Stomach (tissue), 9 donors: ENCODE measurements around the gene NRCAM. TPM values are rescaled to one million over a fixed set of nuclear protein-coding genes. Genes with fewer than 3 reads are reported as not detected.

Experiments used
- DNase-seq, 2 donors: peaks; one replicate each; pipeline versions ENCODE4 v3.0.0 to v3.0.0-alpha.2; 2013 to 2019
- H3K27ac ChIP-seq, 5 donors: fragments of 200-600 bp in 4 of 5; sonication (generic) in 4 of 5; one replicate each; pipeline ENCODE4 v1.5.1; 2013 to 2019; ENCODE audit warnings: mild to moderate bottlenecking in 1 of 5, moderate library complexity in 1 of 5
- H3K27me3 ChIP-seq, 3 donors: fragments of 200-600 bp; sonication (generic); one replicate each; pipeline ENCODE4 v1.5.1; 2017 to 2019; ENCODE audit warnings: mixed run types in 1 of 3
- H3K36me3 ChIP-seq, 4 donors: fragments of 200-600 bp; sonication (generic); 1 replicate in 3 of 4; 2 replicates in 1 of 4; pipeline ENCODE4 v1.5.1; 2016 to 2019
- H3K4me1 ChIP-seq, 4 donors: fragments of 200-600 bp; sonication (generic); one replicate each; pipeline ENCODE4 v1.5.1; 2016 to 2019
- H3K4me3 ChIP-seq, 4 donors: fragments of 200-600 bp; sonication (generic) in 3 of 4; one replicate each; pipeline ENCODE4 v1.5.1; 2016 to 2019; ENCODE audit warnings: mild to moderate bottlenecking in 1 of 4
- H3K9me3 ChIP-seq, 4 donors: fragments of 200-600 bp; sonication (generic); one replicate each; pipeline ENCODE4 v1.5.1; 2016 to 2019
- CTCF ChIP-seq, 7 experiments: fragments of 450-650 bp in 4 of 7; fragments of 200-600 bp in 3 of 7; sonication (generic) in 3 of 7; IDR thresholded peaks; one replicate each; pipeline ENCODE4 v1.5.1; 2016 to 2019; ENCODE audit warnings: antibody characterized with exemption in 7 of 7, control low read depth in 2 of 7, mild to moderate bottlenecking in 1 of 7
- EP300 ChIP-seq: sonication (generic); formaldehyde crosslinking; IDR thresholded peaks from one replicate; pipeline ENCODE4 v1.6.1; 2017; ENCODE audit warnings: antibody characterized with exemption
- POLR2A ChIP-seq, 4 donors: fragments of 450-650 bp; IDR thresholded peaks; one replicate each; pipeline ENCODE4 v1.6.1; 2016; ENCODE audit warnings: antibody characterized with exemption in 4 of 4, control low read depth in 2 of 4, mild to moderate bottlenecking in 1 of 4, moderate library complexity in 1 of 4
- POLR2AphosphoS5 ChIP-seq, 3 donors: sonication (generic); formaldehyde crosslinking; IDR thresholded peaks; one replicate each; pipeline ENCODE4 v1.6.1; 2016; ENCODE audit warnings: antibody characterized with exemption in 3 of 3
- WGBS, 5 donors: extraction: QIAGEN DNeasy Blood & Tissue Kit in 3 of 5; methylation state at CpG; one replicate each; pipeline versions ENCODE4 v1.1.5 to v1.1.7; 2013 to 2018; 5-methylcytosine and 5-hydroxymethylcytosine counted together
- intact Hi-C: fragments of 100-400 bp; cut with DNase I; formaldehyde crosslinking; loops from one replicate; pipeline ENCODE4 v1.15.1; 2023; ENCODE audit warnings: low total_unique reads
- polyA plus RNA-seq, 3 donors: library from polyadenylated mRNA; stranded (reverse); fragments of 200-250 nt; gene quantifications; one replicate each; pipeline ENCODE4 v1.2.3, GENCODE V29; 2013
- total RNA-seq, 5 donors: library from RNA; depleted of rRNA; stranded (reverse); fragments of >200 nt; gene quantifications; one replicate each; pipeline versions ENCODE4 v1.1.0 to v1.2.3, GENCODE V29; 2014 to 2016
- donor health status: healthy with polysubstance abuse.
- donor health status: Bipolar disorder and iron deficiency.
- donor health status: healthy.

NRCAM gene
- total and polyA plus RNA-seq, 8 donors = 1.2 to 9.4 (median 2.3) TPM

DNA sequence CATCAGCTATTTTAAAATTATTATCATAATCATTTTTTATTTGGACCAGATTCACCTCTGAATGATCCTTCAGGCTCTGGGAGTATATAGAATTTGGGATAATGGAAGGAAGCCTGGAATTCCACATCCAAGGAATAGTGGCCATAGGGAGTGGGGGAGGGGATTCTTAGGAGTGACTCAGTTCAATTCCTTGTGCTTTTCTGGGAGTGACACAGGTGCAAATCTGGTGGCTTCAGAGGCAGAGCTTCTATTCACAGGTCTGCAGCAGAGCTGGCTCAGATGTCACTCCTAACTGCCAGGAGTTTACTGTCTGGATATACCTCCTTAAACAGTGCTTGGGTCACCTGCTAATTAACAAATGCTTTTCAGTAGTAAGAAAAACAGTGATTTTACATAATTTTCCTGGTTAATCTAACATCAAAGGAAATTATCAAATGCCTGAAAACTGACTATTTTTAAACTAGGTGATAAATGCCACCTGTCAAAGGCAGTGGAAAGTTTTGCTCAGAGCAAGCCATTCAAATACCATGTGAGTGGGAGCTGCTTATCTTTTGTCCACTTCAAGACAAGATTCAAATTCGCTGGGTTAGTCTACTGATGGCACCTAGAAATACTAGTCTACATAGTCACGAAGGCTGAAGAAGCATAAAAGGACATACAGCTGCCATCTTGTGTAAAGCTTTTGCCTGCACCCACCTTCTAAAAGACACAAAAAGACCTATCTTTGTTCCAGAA is 219.4 kb downstream of the NRCAM start:
- TF ChIP-seq POLR2A (IDR thresholded peaks at IDR 0.05) (no peak), POLR2AphosphoS5 (IDR thresholded peaks at IDR 0.05) (no peak), EP300 (no peak)
- H3K9me3 ChIP-seq = no peaks in the 10 kb centered on the region
- DNase-seq = no peak
- no peaks in the 10 kb centered on the region for H3K36me3 ChIP-seq
- H3K4me1 ChIP-seq = no peaks in the 10 kb centered on the region
- H3K27me3 ChIP-seq = no peaks in the 10 kb centered on the region
- no peak overlapping the region for H3K4me3 ChIP-seq
- intact Hi-C loops = no loop called here
- WGBS, 5 donors = 44 to 61% (median 55%) methylated on average over 2 of the region's 2 CpGs
- H3K27ac ChIP-seq = no peak overlapping the region

- DNase-seq = no peak
- 55 to 68% (median 67%) methylated on average over 4 of the region's 4 CpGs for WGBS, 5 donors
- Histone ChIP-seq H3K27ac (no peak overlapping the region), H3K27me3 (no peaks in the 10 kb centered on the region), H3K36me3 (no peaks in the 10 kb centered on the region), H3K9me3 (no peaks in the 10 kb centered on the region), H3K4me1 (no peaks in the 10 kb centered on the region), H3K4me3 (no peak overlapping the region)
- TF ChIP-seq POLR2AphosphoS5 (IDR thresholded peaks at IDR 0.05) (no peak), CTCF (IDR thresholded peaks at IDR 0.05) (no peak), POLR2A (IDR thresholded peaks at IDR 0.05) (no peak), EP300 (no peak)
- intact Hi-C loops = no loop called here
These were observed 220.7 kb downstream of the NRCAM start for GRCh38 chr7:108235451-108236061.

DNA sequence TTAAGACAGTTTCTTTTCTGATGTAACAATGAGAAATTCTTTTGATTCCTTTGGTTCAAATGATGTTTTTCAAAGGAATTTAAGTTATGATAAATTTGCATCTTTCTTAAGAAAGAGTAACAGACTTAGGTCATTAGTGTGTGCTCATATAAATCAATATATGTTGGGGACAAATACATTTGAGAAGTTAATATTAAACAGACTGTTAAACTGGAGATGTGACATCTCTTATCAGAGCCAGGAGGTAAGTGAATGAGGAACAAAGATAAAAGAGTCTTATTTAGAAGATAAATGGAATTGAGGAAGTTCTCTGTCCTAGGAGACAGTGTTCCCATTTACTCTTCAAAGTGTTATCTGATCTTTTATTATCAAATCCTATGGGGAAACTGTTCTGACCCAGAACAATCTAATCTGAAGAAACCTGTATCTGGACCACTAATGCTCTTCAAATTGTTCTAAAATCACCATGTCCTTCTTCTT is 221.2 kb downstream of the NRCAM start:
- intact Hi-C loops = no loop called here
- H3K4me3 ChIP-seq = no peak overlapping the region

DNA sequence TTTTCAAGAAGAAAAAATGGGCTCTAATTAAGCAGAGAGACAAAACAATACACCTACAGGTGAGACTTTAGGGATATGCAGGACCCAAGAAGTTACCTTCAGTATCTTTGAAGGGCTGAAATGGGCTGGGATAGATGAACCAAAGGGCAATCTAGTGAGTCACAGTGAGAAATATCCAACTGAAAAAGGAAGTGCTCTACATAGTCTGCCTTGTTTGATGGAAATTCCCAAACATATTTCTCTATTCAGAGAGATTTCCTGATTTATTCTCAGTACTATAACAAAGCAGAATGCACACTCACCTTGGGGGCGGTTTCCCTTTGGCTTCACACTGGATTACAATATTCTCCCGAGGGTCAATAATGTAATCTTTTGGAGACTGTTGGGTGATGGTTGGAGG is 222.0 kb downstream of the NRCAM start:
- intact Hi-C loops = no loop called here
- TF ChIP-seq EP300 (no peak), CTCF (IDR thresholded peaks at IDR 0.05) (no peak), POLR2A (IDR thresholded peaks at IDR 0.05) (no peak), POLR2AphosphoS5 (IDR thresholded peaks at IDR 0.05) (no peak)
- Histone ChIP-seq H3K4me3 (no peak overlapping the region), H3K27ac (no peak overlapping the region), H3K36me3 (no peaks in the 10 kb centered on the region), H3K4me1 (no peaks in the 10 kb centered on the region), H3K27me3 (no peaks in the 10 kb centered on the region), H3K9me3 (no peaks in the 10 kb centered on the region)
- DNase-seq = no peak
- 63 to 86% (median 73%) methylated on average over 2 of the region's 2 CpGs for WGBS, 5 donors

More for the DNA sequence above, 221.2 kb downstream of the NRCAM start:
- Histone ChIP-seq H3K9me3 (no peaks in the 10 kb centered on the region), H3K27me3 (no peaks in the 10 kb centered on the region), H3K27ac (no peak overlapping the region), H3K4me1 (no peaks in the 10 kb centered on the region), H3K36me3 (no peaks in the 10 kb centered on the region)
- no peak for DNase-seq
- TF ChIP-seq CTCF (IDR thresholded peaks at IDR 0.05) = no peak
- TF ChIP-seq POLR2AphosphoS5 (IDR thresholded peaks at IDR 0.05) = no peak
- TF ChIP-seq EP300 = no peak
- no peak for TF ChIP-seq POLR2A (IDR thresholded peaks at IDR 0.05)

DNA sequence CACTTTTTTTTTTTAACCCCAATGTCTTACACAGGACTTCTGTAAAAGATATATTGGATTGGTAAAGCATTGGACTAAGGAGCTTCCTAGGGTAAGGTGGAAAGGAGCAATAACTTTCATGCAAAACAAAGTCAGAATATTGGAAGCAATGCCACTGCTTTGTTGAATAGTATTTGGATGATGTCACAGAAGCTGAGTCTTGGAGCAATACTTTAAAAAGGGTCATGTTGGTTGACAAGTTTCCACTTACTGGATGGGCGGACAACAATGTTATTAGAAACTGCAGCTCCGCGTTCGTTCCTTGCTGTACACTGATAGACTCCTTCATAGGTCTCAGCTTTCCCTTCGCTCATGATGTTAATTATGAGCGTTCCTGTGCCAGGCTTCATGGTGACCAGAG is 224.2 kb downstream of the NRCAM start:
- TF ChIP-seq POLR2AphosphoS5 (IDR thresholded peaks at IDR 0.05) (no peak), CTCF (IDR thresholded peaks at IDR 0.05) (no peak), EP300 (no peak), POLR2A (IDR thresholded peaks at IDR 0.05) (no peak)
- intact Hi-C loops = no loop called here
- WGBS, 5 donors = 81 to 89% (median 85%) methylated on average over 6 of the region's 6 CpGs
- H3K9me3 ChIP-seq = no peaks in the 10 kb centered on the region
- no peaks in the 10 kb centered on the region for H3K4me1 ChIP-seq
- H3K36me3 ChIP-seq = no peaks in the 10 kb centered on the region
- no peaks in the 10 kb centered on the region for H3K27me3 ChIP-seq
- no peak overlapping the region for H3K27ac ChIP-seq
- DNase-seq = no peak
- H3K4me3 ChIP-seq = no peak overlapping the region
